Loucy (cell line): Measurements from ENCODE around the gene ARAP3.

ENCODE experiments used
- H2AFZ ChIP-seq: fragments of 200-600 bp; sonication (generic); 2 replicates; pipeline ENCODE4 v1.6.0; 2016; ENCODE audit warnings: antibody characterized with exemption, mild to moderate bottlenecking, low read length, moderate library complexity
- H3F3A ChIP-seq: fragments of 200-600 bp; 2 replicates; pipeline ENCODE4 v1.6.0; 2016; ENCODE audit warnings: antibody characterized with exemption, low read depth, mild to moderate bottlenecking
- H3K27me3 ChIP-seq: fragments of 200-600 bp; sonication (generic); 2 replicates; pipeline ENCODE4 v1.6.1; 2014; ENCODE audit warnings: low read length, mild to moderate bottlenecking; ENCODE audit not compliant: insufficient read depth, poor library complexity, severe bottlenecking
- H3K36me3 ChIP-seq: fragments of 200-600 bp; sonication (generic); 2 replicates; pipeline ENCODE4 v1.6.1; 2016; ENCODE audit warnings: low read length; ENCODE audit not compliant: insufficient read depth
- H3K4me1 ChIP-seq: fragments of 200-600 bp; sonication (generic); 2 replicates; pipeline ENCODE4 v1.5.1; 2014; ENCODE audit warnings: low read length, mild to moderate bottlenecking; ENCODE audit not compliant: insufficient read depth, poor library complexity, severe bottlenecking
- H3K4me2 ChIP-seq: fragments of 200-600 bp; sonication (generic); 2 replicates; pipeline ENCODE4 v1.6.0; 2014; ENCODE audit warnings: antibody characterized with exemption, low read length, low read depth, mild to moderate bottlenecking; ENCODE audit not compliant: poor library complexity, severe bottlenecking
- H3K4me3 ChIP-seq: fragments of 200-600 bp; sonication (generic); 2 replicates; pipeline ENCODE4 v1.5.1; 2014; ENCODE audit warnings: low read length, mild to moderate bottlenecking, mixed read lengths; ENCODE audit not compliant: poor library complexity, severe bottlenecking
- H3K79me2 ChIP-seq: fragments of 200-600 bp; sonication (generic); 2 replicates; pipeline ENCODE4 v1.6.1; 2014; ENCODE audit warnings: low read length; ENCODE audit not compliant: insufficient read depth
- H3K9ac ChIP-seq: fragments of 200-600 bp; sonication (generic); 2 replicates; pipeline ENCODE4 v1.6.0; 2014; ENCODE audit warnings: mild to moderate bottlenecking, low read depth, low read length, moderate library complexity; ENCODE audit not compliant: poor library complexity, severe bottlenecking
- H3K9me2 ChIP-seq: fragments of 200-600 bp; sonication (generic); replicated peaks from 2 replicates; pipeline ENCODE4 v1.6.1; 2016; ENCODE audit warnings: low read depth, low read length, mixed read lengths
- H3K9me3 ChIP-seq: fragments of 200-600 bp; sonication (generic); 2 replicates; pipeline ENCODE4 v1.6.1; 2014; ENCODE audit warnings: mild to moderate bottlenecking, antibody characterized with exemption, low read length, low read depth; ENCODE audit not compliant: insufficient read depth
- H4K20me1 ChIP-seq: fragments of 200-600 bp; sonication (generic); 2 replicates; pipeline ENCODE4 v1.6.0; 2014; ENCODE audit warnings: antibody characterized with exemption, low read length, mild to moderate bottlenecking; ENCODE audit not compliant: insufficient read depth, poor library complexity, severe bottlenecking
- EZH2phosphoT487 ChIP-seq: fragments of 200-600 bp; IDR thresholded peaks from 2 replicates; pipeline ENCODE4 v1.6.1; 2018; ENCODE audit warnings: antibody characterized with exemption, mild to moderate bottlenecking, moderate library complexity, borderline replicate concordance
- TF ChIP-seq, protein P1 (sequence below): fragments of 200-600 bp; sonication (generic); conservative IDR thresholded peaks from 2 replicates; pipeline ENCODE4 v1.5.1; 2014; ENCODE audit warnings: mild to moderate bottlenecking, antibody characterized with exemption, low read length

The ARAP3 gene

DNA sequence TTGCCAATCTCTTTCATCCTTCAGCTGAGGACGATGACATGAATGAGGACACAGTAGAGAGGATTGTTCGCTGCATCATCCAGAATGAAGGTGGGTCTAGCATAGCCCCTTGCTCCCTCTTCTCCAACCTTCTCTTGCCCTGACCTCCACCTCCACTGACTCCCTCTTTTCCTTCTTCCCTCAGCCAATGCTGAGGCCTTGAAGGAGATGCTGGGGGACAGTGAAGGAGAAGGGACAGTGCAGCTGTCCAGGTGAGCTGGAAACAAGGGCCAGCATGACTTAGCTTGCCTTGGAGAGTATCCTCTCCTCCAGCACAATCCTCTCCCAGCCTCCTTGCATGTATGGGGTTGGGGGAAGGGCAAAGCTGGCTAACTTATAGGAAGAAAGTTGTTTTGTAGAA, 43.3 kb downstream of the ARAP3 start:
- H4K20me1 ChIP-seq: peaks cover 23% of the 10 kb centered on the region
- H3K27me3 ChIP-seq: no peaks in the 10 kb centered on the region
- H3K9me3 ChIP-seq: no peaks in the 10 kb centered on the region
- no peaks in the 10 kb centered on the region for H3K9me2 ChIP-seq
- no peak overlapping the region for H2AFZ ChIP-seq
- H3K9ac ChIP-seq: no peak overlapping the region
- no peaks in the 10 kb centered on the region for H3K36me3 ChIP-seq
- peaks cover 29% of the 10 kb centered on the region for H3K79me2 ChIP-seq
- peaks cover 33% of the 10 kb centered on the region for H3K4me1 ChIP-seq
- TF ChIP-seq, protein P1, sequence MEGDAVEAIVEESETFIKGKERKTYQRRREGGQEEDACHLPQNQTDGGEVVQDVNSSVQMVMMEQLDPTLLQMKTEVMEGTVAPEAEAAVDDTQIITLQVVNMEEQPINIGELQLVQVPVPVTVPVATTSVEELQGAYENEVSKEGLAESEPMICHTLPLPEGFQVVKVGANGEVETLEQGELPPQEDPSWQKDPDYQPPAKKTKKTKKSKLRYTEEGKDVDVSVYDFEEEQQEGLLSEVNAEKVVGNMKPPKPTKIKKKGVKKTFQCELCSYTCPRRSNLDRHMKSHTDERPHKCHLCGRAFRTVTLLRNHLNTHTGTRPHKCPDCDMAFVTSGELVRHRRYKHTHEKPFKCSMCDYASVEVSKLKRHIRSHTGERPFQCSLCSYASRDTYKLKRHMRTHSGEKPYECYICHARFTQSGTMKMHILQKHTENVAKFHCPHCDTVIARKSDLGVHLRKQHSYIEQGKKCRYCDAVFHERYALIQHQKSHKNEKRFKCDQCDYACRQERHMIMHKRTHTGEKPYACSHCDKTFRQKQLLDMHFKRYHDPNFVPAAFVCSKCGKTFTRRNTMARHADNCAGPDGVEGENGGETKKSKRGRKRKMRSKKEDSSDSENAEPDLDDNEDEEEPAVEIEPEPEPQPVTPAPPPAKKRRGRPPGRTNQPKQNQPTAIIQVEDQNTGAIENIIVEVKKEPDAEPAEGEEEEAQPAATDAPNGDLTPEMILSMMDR: no peak
- no peak for TF ChIP-seq EZH2phosphoT487
- H3K4me3 ChIP-seq: no peak overlapping the region
- no peaks in the 10 kb centered on the region for H3F3A ChIP-seq
- H3K4me2 ChIP-seq: peak overlapping the region; percentile 9

DNA sequence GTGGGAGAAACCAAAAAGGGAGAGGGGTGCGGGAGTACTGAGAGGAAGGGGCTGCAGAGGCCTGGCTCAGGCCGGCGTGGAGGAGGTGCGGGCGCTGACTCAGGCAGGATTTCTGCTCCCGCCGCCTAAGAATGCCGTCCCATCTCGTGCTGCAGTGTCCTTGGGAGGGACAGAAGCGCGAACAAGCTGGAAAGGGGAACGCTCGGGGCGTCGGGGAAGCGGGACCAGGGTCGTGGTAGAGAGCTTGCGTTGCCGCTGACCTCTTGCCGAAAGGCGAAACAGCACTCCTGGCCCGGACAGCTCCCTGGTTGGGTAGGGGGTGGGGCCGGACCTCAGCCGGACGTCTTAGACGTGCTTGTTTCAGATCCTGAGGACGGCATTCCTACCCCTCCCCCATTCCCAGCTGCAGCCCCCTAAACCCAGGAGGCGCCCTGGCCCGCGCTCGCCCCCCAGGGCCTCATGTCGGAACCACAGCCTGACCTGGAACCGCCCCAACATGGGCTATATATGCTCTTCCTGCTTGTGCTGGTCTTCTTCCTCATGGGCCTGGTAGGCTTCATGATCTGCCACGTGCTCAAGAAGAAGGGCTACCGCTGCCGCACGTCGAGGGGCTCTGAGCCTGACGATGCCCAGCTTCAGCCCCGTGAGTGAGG, 44.1 kb downstream of the ARAP3 start:
- Histone ChIP-seq H3K4me2 (peak overlapping the region; percentile 93), H3K36me3 (no peaks in the 10 kb centered on the region), H3K9me3 (no peaks in the 10 kb centered on the region), H3K27me3 (no peaks in the 10 kb centered on the region), H2AFZ (peak overlapping the region; percentile 87), H3K79me2 (peaks cover 35% of the 10 kb centered on the region), H3K4me3 (peak overlapping the region; percentile 85), H3K9ac (peak overlapping the region; percentile 59), H3K9me2 (no peaks in the 10 kb centered on the region), H4K20me1 (peaks cover 23% of the 10 kb centered on the region), H3K4me1 (peaks cover 36% of the 10 kb centered on the region), H3F3A (no peaks in the 10 kb centered on the region)
- TF ChIP-seq EZH2phosphoT487: no peak
- TF ChIP-seq, protein P1: peak; percentile 59

DNA sequence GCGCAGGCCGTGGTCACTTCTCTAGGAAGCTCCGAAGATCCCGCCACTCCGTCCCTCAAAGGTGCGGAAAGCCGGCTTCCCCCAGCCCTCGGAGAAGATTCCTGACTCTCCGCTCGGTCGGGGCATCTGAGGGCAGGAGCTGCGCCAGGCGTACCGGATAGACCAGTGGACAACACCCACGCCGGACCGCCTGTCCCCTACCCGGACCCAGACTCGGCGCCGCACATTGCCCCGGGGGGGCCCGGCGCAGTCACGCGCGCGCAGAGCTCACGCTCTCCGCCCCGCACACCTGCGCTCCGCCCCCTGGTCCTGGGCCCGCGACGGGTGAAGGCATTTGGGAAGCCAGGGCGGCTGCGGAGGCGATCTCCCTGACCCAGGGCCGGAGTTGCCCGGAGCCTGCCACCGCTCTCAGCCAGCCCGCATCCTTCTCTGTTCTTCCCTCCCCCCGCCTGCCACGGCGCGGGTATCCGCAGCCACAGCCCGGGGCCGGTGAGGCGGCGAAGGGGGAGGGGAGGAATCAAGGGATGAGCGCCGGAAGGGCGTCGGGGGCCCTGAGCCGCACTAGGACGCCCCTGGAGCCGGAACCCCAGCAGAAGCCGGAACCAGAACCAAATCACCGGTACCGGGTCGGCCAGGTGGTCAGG, 44.8 kb downstream of the ARAP3 start:
- no peaks in the 10 kb centered on the region for H3K27me3 ChIP-seq
- peak overlapping the region; percentile 87 for H2AFZ ChIP-seq
- H3K9me3 ChIP-seq: no peaks in the 10 kb centered on the region
- peaks cover 41% of the 10 kb centered on the region for H3K79me2 ChIP-seq
- H3K4me1 ChIP-seq: peaks cover 42% of the 10 kb centered on the region
- H3K9me2 ChIP-seq: no peaks in the 10 kb centered on the region
- H3K4me3 ChIP-seq: peak overlapping the region; percentile 85
- no peaks in the 10 kb centered on the region for H3K36me3 ChIP-seq
- TF ChIP-seq, protein P1: no peak
- no peak for TF ChIP-seq EZH2phosphoT487
- no peaks in the 10 kb centered on the region for H3F3A ChIP-seq
- peaks cover 23% of the 10 kb centered on the region for H4K20me1 ChIP-seq
- H3K4me2 ChIP-seq: peak overlapping the region; percentile 93
- peak overlapping the region; percentile 59 for H3K9ac ChIP-seq
